Mesendoderm (in vitro differentiated cells): ENCODE results near the gene NRL.

Source experiments
- DNase-seq: peaks from one replicate; pipeline ENCODE4 v3.0.0; 2013
- H2AK5ac ChIP-seq: 2 replicates; pipeline ENCODE4 v1.6.1; 2013; ENCODE audit warnings: low read length, inconsistent platforms
- H2BK120ac ChIP-seq: 2 replicates; pipeline ENCODE4 v1.6.1; 2013; ENCODE audit warnings: low read depth, mild to moderate bottlenecking, low read length, moderate library complexity, mixed read lengths
- H2BK15ac ChIP-seq: replicated peaks from 2 replicates; pipeline ENCODE4 v1.6.1; 2013; ENCODE audit warnings: low read depth, mild to moderate bottlenecking, moderate library complexity
- H2BK5ac ChIP-seq: 2 replicates; pipeline ENCODE4 v1.6.1; 2013; ENCODE audit warnings: low read length, inconsistent platforms
- H3K18ac ChIP-seq: 2 replicates; pipeline ENCODE4 v1.6.1; 2013; ENCODE audit warnings: mild to moderate bottlenecking, low read length, mixed read lengths
- H3K23ac ChIP-seq: one replicate; pipeline ENCODE4 v1.6.1; 2013; ENCODE audit warnings: low read length
- H3K27ac ChIP-seq: 2 replicates; pipeline ENCODE4 v1.5.1; 2013; ENCODE audit warnings: low read depth, mild to moderate bottlenecking, inconsistent platforms, low read length, moderate library complexity
- H3K27me3 ChIP-seq: 2 replicates; pipeline ENCODE4 v1.6.1; 2013; ENCODE audit warnings: low read length, control low read depth, mild to moderate bottlenecking, inconsistent platforms; ENCODE audit not compliant: insufficient read depth, poor library complexity
- H3K36me3 ChIP-seq: 2 replicates; pipeline ENCODE4 v1.6.1; 2013; ENCODE audit warnings: low read length, inconsistent platforms; ENCODE audit not compliant: control insufficient read depth, insufficient read depth
- H3K4ac ChIP-seq: one replicate; pipeline ENCODE4 v1.6.1; 2013; ENCODE audit warnings: low read depth, mild to moderate bottlenecking, low read length, moderate library complexity
- H3K4me1 ChIP-seq: 2 replicates; pipeline ENCODE4 v1.6.1; 2013; ENCODE audit warnings: low read depth, low read length, inconsistent platforms; ENCODE audit not compliant: control insufficient read depth
- H3K4me2 ChIP-seq: 2 replicates; pipeline ENCODE4 v1.6.1; 2013; ENCODE audit warnings: low read length
- H3K4me3 ChIP-seq: 2 replicates; pipeline ENCODE4 v1.5.1; 2013; ENCODE audit warnings: mild to moderate bottlenecking, low read length
- H3K56ac ChIP-seq: one replicate; pipeline ENCODE4 v1.6.1; 2013; ENCODE audit warnings: low read length
- H3K79me1 ChIP-seq: 2 replicates; pipeline ENCODE4 v1.6.1; 2013; ENCODE audit warnings: low read length, inconsistent platforms
- H3K79me2 ChIP-seq: 2 replicates; pipeline ENCODE4 v1.6.1; 2013; ENCODE audit warnings: mild to moderate bottlenecking, low read length; ENCODE audit not compliant: control insufficient read depth, insufficient read depth
- H3K9ac ChIP-seq: 2 replicates; pipeline ENCODE4 v1.6.1; 2013; ENCODE audit warnings: low read length, inconsistent platforms
- H4K5ac ChIP-seq: one replicate; pipeline ENCODE4 v1.6.1; 2013; ENCODE audit warnings: low read length
- H4K8ac ChIP-seq: one replicate; pipeline ENCODE4 v1.6.1; 2013; ENCODE audit warnings: low read depth, mild to moderate bottlenecking, control low read depth, low read length, moderate library complexity
- WGBS: extraction: QIAGEN DNeasy Blood & Tissue Kit; methylation state at CpG from one replicate; pipeline ENCODE4 v1.1.7; 2013; ENCODE audit warnings: low lambda C conversion rate, missing lambda C conversion rate; ENCODE audit not compliant: insufficient coverage; ENCODE audit errors: extremely low coverage; 5-methylcytosine and 5-hydroxymethylcytosine counted together

The NRL gene

DNA sequence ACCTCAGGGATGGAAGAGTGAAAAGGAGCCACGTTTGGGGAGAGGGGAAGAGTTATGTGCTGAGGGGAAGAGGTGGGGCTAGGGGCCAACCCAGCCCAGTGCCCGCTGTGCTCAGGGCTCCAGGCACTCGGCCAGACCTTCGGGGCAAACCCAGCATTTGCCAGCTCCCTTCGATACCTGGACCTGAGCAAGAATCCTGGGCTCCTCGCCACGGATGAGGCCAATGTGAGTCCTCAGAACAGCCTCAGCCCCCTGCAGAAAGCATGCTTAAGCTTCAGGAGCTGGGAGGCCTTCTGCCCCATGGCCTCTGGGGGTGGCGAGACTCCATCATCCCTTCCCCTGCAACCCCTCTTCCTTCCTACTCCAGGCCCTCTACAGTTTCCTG, 58.0 kb downstream of the NRL start:
- no peaks in the 10 kb centered on the region for H3K4me1 ChIP-seq
- no peak overlapping the region for H3K4ac ChIP-seq
- no peaks in the 10 kb centered on the region for H3K36me3 ChIP-seq
- no CpG with 5 or more reads among the region's 8 CpGs for WGBS
- H3K23ac ChIP-seq = no peak overlapping the region
- no peak overlapping the region for H2BK120ac ChIP-seq
- no peaks in the 10 kb centered on the region for H3K79me2 ChIP-seq
- no peak overlapping the region for H3K27ac ChIP-seq
- H3K4me2 ChIP-seq = no peak overlapping the region
- H2BK15ac ChIP-seq = no peak overlapping the region
- H4K8ac ChIP-seq = no peak overlapping the region
- H3K18ac ChIP-seq = no peak overlapping the region
- no peak for DNase-seq
- H2AK5ac ChIP-seq = no peak overlapping the region
- no peaks in the 10 kb centered on the region for H3K79me1 ChIP-seq
- no peak overlapping the region for H3K9ac ChIP-seq
- no peaks in the 10 kb centered on the region for H3K27me3 ChIP-seq
- no peak overlapping the region for H3K56ac ChIP-seq
- no peak overlapping the region for H2BK5ac ChIP-seq
- no peak overlapping the region for H4K5ac ChIP-seq
- no peak overlapping the region for H3K4me3 ChIP-seq

GRCh38 chr14:24055971-24056799, 58.6 kb downstream of the NRL start:
- no peak for DNase-seq
- Histone ChIP-seq H4K5ac (no peak overlapping the region), H3K27me3 (no peaks in the 10 kb centered on the region), H3K18ac (no peak overlapping the region), H3K4me1 (no peaks in the 10 kb centered on the region), H3K4me2 (no peak overlapping the region), H3K79me2 (no peaks in the 10 kb centered on the region), H3K36me3 (no peaks in the 10 kb centered on the region), H2BK120ac (no peak overlapping the region), H3K4ac (no peak overlapping the region), H3K23ac (no peak overlapping the region), H4K8ac (no peak overlapping the region), H2BK5ac (no peak overlapping the region), H3K4me3 (no peak overlapping the region), H3K27ac (no peak overlapping the region), H2AK5ac (no peak overlapping the region), H3K9ac (no peak overlapping the region), H3K56ac (no peak overlapping the region), H2BK15ac (no peak overlapping the region), H3K79me1 (no peaks in the 10 kb centered on the region)
- WGBS = no CpG with 5 or more reads among the region's 10 CpGs

DNA sequence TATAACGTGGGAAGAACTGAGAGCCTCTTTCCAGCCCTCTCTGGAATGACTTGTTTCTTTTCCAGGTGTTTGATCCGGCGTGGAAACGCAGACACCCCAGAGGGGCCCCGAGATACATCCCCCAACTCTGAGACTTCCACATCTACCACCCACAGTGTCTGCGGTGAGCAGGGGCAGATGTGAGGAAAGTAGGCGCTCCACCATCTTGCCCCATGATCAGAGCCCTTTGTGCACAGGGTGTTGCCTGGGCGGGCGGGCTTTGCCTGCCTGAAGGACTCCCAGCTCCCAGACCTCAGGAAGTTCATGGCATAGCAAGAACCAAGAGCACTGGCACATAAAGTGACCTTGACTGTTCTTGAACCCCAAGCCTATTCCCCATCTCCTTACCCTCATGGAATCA, 60.1 kb downstream of the NRL start:
- H3K79me1 ChIP-seq = no peaks in the 10 kb centered on the region
- H3K18ac ChIP-seq = no peak overlapping the region
- H3K79me2 ChIP-seq = no peaks in the 10 kb centered on the region
- H3K27me3 ChIP-seq = no peaks in the 10 kb centered on the region
- no peak overlapping the region for H2BK5ac ChIP-seq
- no peaks in the 10 kb centered on the region for H3K36me3 ChIP-seq
- no peaks in the 10 kb centered on the region for H3K4me1 ChIP-seq
- H2BK120ac ChIP-seq = no peak overlapping the region
- H3K4me3 ChIP-seq = no peak overlapping the region
- H2AK5ac ChIP-seq = no peak overlapping the region
- no peak overlapping the region for H3K4ac ChIP-seq
- H3K4me2 ChIP-seq = no peak overlapping the region
- H2BK15ac ChIP-seq = no peak overlapping the region
- no CpG with 5 or more reads among the region's 9 CpGs for WGBS
- DNase-seq = no peak
- no peak overlapping the region for H3K9ac ChIP-seq
- H3K23ac ChIP-seq = no peak overlapping the region
- H4K5ac ChIP-seq = no peak overlapping the region
- no peak overlapping the region for H3K27ac ChIP-seq
- no peak overlapping the region for H4K8ac ChIP-seq
- H3K56ac ChIP-seq = no peak overlapping the region

- no CpG with 5 or more reads among the region's 6 CpGs for WGBS
- no peaks in the 10 kb centered on the region for H3K79me1 ChIP-seq
- no peak overlapping the region for H4K8ac ChIP-seq
- no peaks in the 10 kb centered on the region for H3K4me1 ChIP-seq
- no peak overlapping the region for H3K27ac ChIP-seq
- no peak overlapping the region for H3K56ac ChIP-seq
- H3K27me3 ChIP-seq = no peaks in the 10 kb centered on the region
- no peaks in the 10 kb centered on the region for H3K36me3 ChIP-seq
- no peak overlapping the region for H3K4me3 ChIP-seq
- H2AK5ac ChIP-seq = no peak overlapping the region
- no peak overlapping the region for H3K18ac ChIP-seq
- H3K9ac ChIP-seq = no peak overlapping the region
- no peak overlapping the region for H2BK120ac ChIP-seq
- H3K4ac ChIP-seq = no peak overlapping the region
- DNase-seq = no peak
- H2BK15ac ChIP-seq = no peak overlapping the region
- no peak overlapping the region for H3K23ac ChIP-seq
- H2BK5ac ChIP-seq = no peak overlapping the region
- no peak overlapping the region for H4K5ac ChIP-seq
- no peaks in the 10 kb centered on the region for H3K79me2 ChIP-seq
- H3K4me2 ChIP-seq = no peak overlapping the region
These were observed 60.5 kb downstream of the NRL start for GRCh38 chr14:24054324-24054641.

GRCh38 chr14:24053548-24054323, 61.0 kb downstream of the NRL start:
- Histone ChIP-seq H4K8ac (no peak overlapping the region), H3K36me3 (no peaks in the 10 kb centered on the region), H3K4me1 (no peaks in the 10 kb centered on the region), H3K27ac (no peak overlapping the region), H3K56ac (no peak overlapping the region), H2BK5ac (no peak overlapping the region), H3K18ac (no peak overlapping the region), H3K9ac (no peak overlapping the region), H4K5ac (no peak overlapping the region), H2AK5ac (no peak overlapping the region), H3K4ac (no peak overlapping the region), H3K79me2 (no peaks in the 10 kb centered on the region), H2BK120ac (no peak overlapping the region), H3K79me1 (no peaks in the 10 kb centered on the region), H3K27me3 (no peaks in the 10 kb centered on the region), H2BK15ac (no peak overlapping the region), H3K4me3 (no peak overlapping the region), H3K23ac (no peak overlapping the region), H3K4me2 (no peak overlapping the region)
- DNase-seq = no peak
- no CpG with 5 or more reads among the region's 10 CpGs for WGBS
